K562 (cell line): ENCODE measurements around the gene C16orf86. TPM values are rescaled to one million over a fixed set of nuclear protein-coding genes. Genes with fewer than 3 reads are reported as not detected.

Experiments
- ATAC-seq: fragments of 200-7000 bp; cut with Tn5 transposase; 3 replicates; pipeline ENCODE4 v1.9.1; 2020; ENCODE audit warnings: moderate library complexity
- BruUV-seq: library from RNA; stranded (reverse); fragments of 400-500 nt; replicated peaks from 2 replicates; lab custom pipeline; 2021; lab: Mats Ljungman, UMichigan
- CTCF ChIA-PET: fragments of 300-600 bp; formaldehyde crosslinking; extraction: SDS; loops from one replicate; lab custom pipeline; 2021; ENCODE audit warnings: low intra/inter-chr PET ratio; lab: Yijun Ruan, JAX
- POLR2A ChIA-PET: fragments of 300-600, 350-650 bp; sonication (Branson Sonifier 250); formaldehyde crosslinking; extraction: SDS; loops from one replicate; lab custom pipeline; 2021; ENCODE audit warnings: antibody characterized with exemption, inconsistent platforms; lab: Yijun Ruan, JAX
- DNase-seq, 4 experiments: peaks; one replicate each; pipeline versions ENCODE4 v3.0.0 to v3.0.0-alpha.2; 2011 to 2018; ENCODE audit warnings: low spot score in 3 of 4, mixed read lengths in 3 of 4; ENCODE audit errors: extremely low read depth in 1 of 4
- FAIRE-seq: peaks from 2 replicates; lab custom pipeline; 2011; peaks lifted over from hg19 to GRCh38; lab: Jason Lieb, UNC
- H2AFZ ChIP-seq: 2 replicates; pipeline ENCODE4 v1.6.0; 2011; ENCODE audit warnings: low read depth, low read length, control low read depth, inconsistent platforms
- H3K27ac ChIP-seq: fragments of 200-600 bp; 3 replicates; pipeline ENCODE4 v1.8.0; 2011; ENCODE audit warnings: low read depth, mild to moderate bottlenecking, control low read depth, inconsistent platforms, low read length, moderate library complexity, mixed read lengths; ENCODE audit errors: extremely low read depth
- H3K27me3 ChIP-seq, 2 experiments: fragments of 300-600 bp in 1 of 2; 2 replicates in 1 of 2; 3 replicates in 1 of 2; pipeline versions ENCODE4 v1.6.0 to v1.8.0; 2011; ENCODE audit warnings: inconsistent platforms in 2 of 2, low read length in 2 of 2, mild to moderate bottlenecking in 1 of 2, mixed read lengths in 1 of 2, moderate library complexity in 1 of 2; ENCODE audit not compliant: control insufficient read depth in 2 of 2, insufficient read depth in 2 of 2
- H3K36me3 ChIP-seq: fragments of 300-600 bp; 3 replicates; pipeline ENCODE4 v1.8.0; 2011; ENCODE audit warnings: mild to moderate bottlenecking, low read length, inconsistent platforms; ENCODE audit not compliant: control insufficient read depth, insufficient read depth
- H3K4me1 ChIP-seq, 2 experiments: fragments of 200-600 bp in 1 of 2; replicated peaks in 1 of 2; 2 replicates in 1 of 2; 3 replicates in 1 of 2; pipeline versions ENCODE4 v1.5.1 to v1.8.0; 2011; ENCODE audit warnings: inconsistent platforms in 2 of 2, low read length in 2 of 2, mild to moderate bottlenecking in 1 of 2, mixed read lengths in 1 of 2, moderate library complexity in 1 of 2; ENCODE audit not compliant: control insufficient read depth in 2 of 2, insufficient read depth in 2 of 2
- H3K4me2 ChIP-seq: 2 replicates; pipeline ENCODE4 v1.6.1; 2011; ENCODE audit warnings: low read length, control low read depth, inconsistent platforms, mixed read lengths; ENCODE audit not compliant: insufficient read depth
- H3K4me3 ChIP-seq: fragments of 200-600 bp; sonication (generic), shearing (Covaris generic); 2 replicates; pipeline ENCODE4 v1.5.1; 2016; ENCODE audit warnings: control low read depth, inconsistent platforms
- H3K79me2 ChIP-seq: fragments of 200-600 bp; 3 replicates; pipeline ENCODE4 v1.8.0; 2011; ENCODE audit warnings: low read length, inconsistent platforms; ENCODE audit not compliant: control insufficient read depth, insufficient read depth
- H3K9ac ChIP-seq, 2 experiments: 2 replicates each; pipeline versions ENCODE4 v1.6.0 to v1.6.1; 2011; ENCODE audit warnings: low read depth in 2 of 2, low read length in 2 of 2, control low read depth in 1 of 2, inconsistent platforms in 1 of 2, mild to moderate bottlenecking in 1 of 2, mixed read lengths in 1 of 2; ENCODE audit not compliant: insufficient read depth in 1 of 2
- H3K9me1 ChIP-seq: one replicate; pipeline ENCODE4 v1.6.0; 2011; ENCODE audit warnings: inconsistent platforms, mild to moderate bottlenecking, low read length, moderate library complexity; ENCODE audit not compliant: control insufficient read depth, insufficient read depth
- H3K9me3 ChIP-seq: replicated peaks from 2 replicates; pipeline ENCODE4 v1.5.1; 2011; ENCODE audit warnings: low read depth, low read length, inconsistent platforms; ENCODE audit not compliant: control insufficient read depth, insufficient read depth
- H4K20me1 ChIP-seq: replicated peaks from 2 replicates; pipeline ENCODE4 v1.6.1; 2011; ENCODE audit warnings: low read length, inconsistent platforms, mixed read lengths; ENCODE audit not compliant: control insufficient read depth, insufficient read depth
- FOXP1 ChIP-seq: sonication (generic); formaldehyde crosslinking; IDR thresholded peaks from 2 replicates; pipeline ENCODE4 v1.8.0; 2022; ENCODE audit warnings: mild to moderate bottlenecking, missing genetic modification reagents
- GABPB2 ChIP-seq: fragments of 250-450 bp; sonication (Bioruptor Pico); conservative IDR thresholded peaks from 2 replicates; pipeline ENCODE4 v1.5.1; 2021; ENCODE audit warnings: mild to moderate bottlenecking
- MCM2 ChIP-seq: fragments of 450-650 bp; IDR thresholded peaks from 2 replicates; pipeline ENCODE4 v1.6.1; 2017; ENCODE audit warnings: low read depth, mild to moderate bottlenecking
- MEF2A ChIP-seq: IDR thresholded peaks from 2 replicates; pipeline ENCODE4 v1.6.1; 2011; ENCODE audit warnings: low read depth, mild to moderate bottlenecking, low read length, moderate library complexity; ENCODE audit not compliant: control insufficient read depth
- MTA1 ChIP-seq: fragments of 450-650 bp; IDR thresholded peaks from 2 replicates; pipeline ENCODE4 v1.6.1; 2017; ENCODE audit warnings: borderline replicate concordance
- NCOA2 ChIP-seq, 2 experiments: fragments of 450-650 bp; IDR thresholded peaks; 2 replicates each; pipeline ENCODE4 v1.6.1; 2018; ENCODE audit warnings: mild to moderate bottlenecking in 2 of 2, moderate library complexity in 1 of 2; ENCODE audit not compliant: partially characterized antibody in 2 of 2
- SIN3A ChIP-seq, 2 experiments: fragments of 150-350 bp in 1 of 2; IDR thresholded peaks; 2 replicates each; pipeline ENCODE4 v1.6.1; 2011 to 2016; ENCODE audit warnings: borderline replicate concordance in 2 of 2, low read depth in 2 of 2, low read length in 2 of 2, mild to moderate bottlenecking in 2 of 2, moderate library complexity in 2 of 2; ENCODE audit not compliant: control insufficient read depth in 1 of 2
- SRSF3 ChIP-seq: fragments of 200-400 bp; formaldehyde crosslinking; IDR thresholded peaks from 2 replicates; pipeline ENCODE4 v1.6.1; 2016; ENCODE audit warnings: mild to moderate bottlenecking, low read length, moderate library complexity; ENCODE audit not compliant: insufficient read depth
- ZFP36 ChIP-seq: fragments of 150-350 bp; IDR thresholded peaks from 2 replicates; pipeline ENCODE4 v1.6.1; 2018; ENCODE audit warnings: low read length, low read depth; ENCODE audit not compliant: partially characterized antibody
- ZNF174 ChIP-seq: fragments of 250-450 bp; sonication (Bioruptor Pico); IDR thresholded peaks from 2 replicates; pipeline ENCODE4 v1.4.0; 2020; ENCODE audit warnings: mild to moderate bottlenecking
- ZNF584 ChIP-seq: fragments of 200-800 bp; sonication (Bioruptor generic); IDR thresholded peaks from 2 replicates; pipeline ENCODE4 v1.6.1; 2016; ENCODE audit warnings: low read depth, mild to moderate bottlenecking, missing genetic modification characterization, missing compliant biosample characterization
- ZNF696 ChIP-seq: fragments of 250-450 bp; sonication (Bioruptor Pico); conservative IDR thresholded peaks from 2 replicates; pipeline ENCODE4 v1.4.0; 2020; ENCODE audit warnings: mild to moderate bottlenecking, moderate library complexity
- WGBS: fragments of 100-300 bp; shearing (Covaris generic); methylation state at CpG from one replicate; pipeline ENCODE4 v1.1.6; 2016; ENCODE audit warnings: low coverage, mixed read lengths; ENCODE audit not compliant: insufficient coverage; ENCODE audit errors: missing lambda C conversion rate; 5-methylcytosine and 5-hydroxymethylcytosine counted together
- in situ Hi-C: fragments of 300-500 bp; cut with MboI; formaldehyde crosslinking; loops from 4 replicates; pipeline ENCODE4 v1.15.0; 2018; ENCODE audit warnings: inconsistent platforms, mixed read lengths
- intact Hi-C: fragments of 100-400 bp; cut with micrococcal nuclease; formaldehyde crosslinking; loops from 2 replicates; pipeline ENCODE4 v1.14.2; 2022
- polyA plus RNA-seq, 8 experiments: library from polyadenylated mRNA; depleted of rRNA in 4 of 8; stranded (reverse) in 5 of 8; unstranded in 3 of 8; fragments of >200 nt; fragmentation: Nextera tagmentation in 2 of 8; fragmentation: Illumina TruSeq in 1 of 8; extraction: Ambion mirVana in 2 of 8; extraction: Trizol in 1 of 8; gene quantifications; 2 replicates each; pipeline versions ENCODE4 v1.2.1 to v1.2.3, GENCODE V29; 2011 to 2014; ENCODE audit warnings: inconsistent platforms in 1 of 8, missing spikeins in 1 of 8
- total RNA-seq, 7 experiments: library from RNA; depleted of rRNA in 6 of 7; stranded (reverse); fragments of >200 nt in 6 of 7; fragmentation: Illumina TruSeq in 2 of 7; extraction: Trizol in 2 of 7; gene quantifications; 2 replicates each; pipeline versions ENCODE4 v1.2.1 to v1.2.3, GENCODE V29; 2011 to 2021; ENCODE audit warnings: low replicate concordance in 1 of 7
- TF ChIP-seq, protein P1 (sequence below), 3 experiments: fragments of 200-800 bp in 1 of 3; fragments of 250-450 bp in 1 of 3; fragments of 450-650 bp in 1 of 3; sonication (Bioruptor Pico) in 1 of 3; sonication (Bioruptor generic) in 1 of 3; formaldehyde crosslinking in 1 of 3; IDR thresholded peaks; 2 replicates each; pipeline versions ENCODE4 v1.6.1 to v1.8.0; 2016 to 2022; ENCODE audit warnings: mild to moderate bottlenecking in 2 of 3, missing genetic modification characterization in 2 of 3, missing compliant biosample characterization in 1 of 3, moderate library complexity in 1 of 3
- TF ChIP-seq, protein P2 (sequence below): sonication (generic); formaldehyde crosslinking; IDR thresholded peaks from 2 replicates; pipeline ENCODE4 v1.4.0; 2020; ENCODE audit warnings: mild to moderate bottlenecking, missing genetic modification reagents
- TF ChIP-seq, protein P3 (sequence below): fragments of 450-650 bp; formaldehyde crosslinking; IDR thresholded peaks from 2 replicates; pipeline ENCODE4 v1.4.0; 2020; ENCODE audit warnings: mild to moderate bottlenecking, moderate library complexity

Gene C16orf86
- total and polyA plus RNA-seq, 9 of the 15 experiments (the other 6 are each of a cell fraction or from before 2014, with no cell fraction given), result 0.13 to 1.2 (median 0.27) TPM; not detected in 3

DNA sequence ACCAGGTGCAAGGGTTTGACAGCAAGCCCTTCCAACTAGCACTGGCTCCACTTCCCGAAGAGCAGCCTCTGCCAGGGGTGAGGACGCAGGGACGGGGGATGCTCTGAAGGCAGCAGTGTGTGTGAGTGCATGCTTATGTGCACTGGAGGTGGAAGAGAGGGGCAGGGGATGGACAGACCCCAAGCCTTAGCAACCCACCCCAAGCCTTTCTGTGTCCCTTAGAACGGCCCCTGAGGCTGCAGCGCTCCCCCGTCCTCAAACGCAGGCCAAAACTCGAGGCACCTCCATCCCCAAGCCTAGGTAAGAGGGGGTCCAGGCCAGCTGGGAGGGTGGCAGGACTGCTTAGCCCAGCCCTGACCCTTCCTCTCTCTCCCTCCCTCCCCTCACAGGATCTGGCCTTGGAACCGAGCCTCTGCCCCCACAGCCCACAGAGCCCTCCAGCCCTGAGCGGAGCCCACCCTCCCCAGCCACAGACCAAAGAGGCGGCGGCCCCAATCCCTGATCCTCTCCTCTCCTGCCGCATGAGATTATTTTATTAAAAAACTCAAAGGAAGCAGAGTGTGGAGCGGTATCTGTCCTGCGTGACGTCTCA lies 9.5 kb upstream of the C16orf86 start:
- H3K9ac ChIP-seq, result no peak overlapping the region
- TF ChIP-seq NCOA2 (IDR thresholded peaks at IDR 0.05; ENCODE audit: partially characterized antibody in 2 of 2) (no peak), MTA1 (no peak), MCM2 (no peak), ZNF174 (CRISPR knock-in tag) (no peak), SIN3A (IDR thresholded peaks at IDR 0.05; ENCODE audit: borderline replicate concordance in 2 of 2, control insufficient read depth in 1 of 2, low read depth in 2 of 2, low read length in 2 of 2) (no peak), GABPB2 (no peak), FOXP1 (CRISPR knock-in tag) (no peak), MEF2A (no peak), ZFP36 (no peak), SRSF3 (no peak), ZNF584 (CRISPR knock-in tag) (no peak), ZNF696 (CRISPR knock-in tag) (no peak)
- TF ChIP-seq, protein P1, sequence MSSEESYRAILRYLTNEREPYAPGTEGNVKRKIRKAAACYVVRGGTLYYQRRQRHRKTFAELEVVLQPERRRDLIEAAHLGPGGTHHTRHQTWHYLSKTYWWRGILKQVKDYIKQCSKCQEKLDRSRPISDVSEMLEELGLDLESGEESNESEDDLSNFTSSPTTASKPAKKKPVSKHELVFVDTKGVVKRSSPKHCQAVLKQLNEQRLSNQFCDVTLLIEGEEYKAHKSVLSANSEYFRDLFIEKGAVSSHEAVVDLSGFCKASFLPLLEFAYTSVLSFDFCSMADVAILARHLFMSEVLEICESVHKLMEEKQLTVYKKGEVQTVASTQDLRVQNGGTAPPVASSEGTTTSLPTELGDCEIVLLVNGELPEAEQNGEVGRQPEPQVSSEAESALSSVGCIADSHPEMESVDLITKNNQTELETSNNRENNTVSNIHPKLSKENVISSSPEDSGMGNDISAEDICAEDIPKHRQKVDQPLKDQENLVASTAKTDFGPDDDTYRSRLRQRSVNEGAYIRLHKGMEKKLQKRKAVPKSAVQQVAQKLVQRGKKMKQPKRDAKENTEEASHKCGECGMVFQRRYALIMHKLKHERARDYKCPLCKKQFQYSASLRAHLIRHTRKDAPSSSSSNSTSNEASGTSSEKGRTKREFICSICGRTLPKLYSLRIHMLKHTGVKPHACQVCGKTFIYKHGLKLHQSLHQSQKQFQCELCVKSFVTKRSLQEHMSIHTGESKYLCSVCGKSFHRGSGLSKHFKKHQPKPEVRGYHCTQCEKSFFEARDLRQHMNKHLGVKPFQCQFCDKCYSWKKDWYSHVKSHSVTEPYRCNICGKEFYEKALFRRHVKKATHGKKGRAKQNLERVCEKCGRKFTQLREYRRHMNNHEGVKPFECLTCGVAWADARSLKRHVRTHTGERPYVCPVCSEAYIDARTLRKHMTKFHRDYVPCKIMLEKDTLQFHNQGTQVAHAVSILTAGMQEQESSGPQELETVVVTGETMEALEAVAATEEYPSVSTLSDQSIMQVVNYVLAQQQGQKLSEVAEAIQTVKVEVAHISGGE (CRISPR knock-in tag; IDR thresholded peaks at IDR 0.05), result no peak
- TF ChIP-seq, protein P2, sequence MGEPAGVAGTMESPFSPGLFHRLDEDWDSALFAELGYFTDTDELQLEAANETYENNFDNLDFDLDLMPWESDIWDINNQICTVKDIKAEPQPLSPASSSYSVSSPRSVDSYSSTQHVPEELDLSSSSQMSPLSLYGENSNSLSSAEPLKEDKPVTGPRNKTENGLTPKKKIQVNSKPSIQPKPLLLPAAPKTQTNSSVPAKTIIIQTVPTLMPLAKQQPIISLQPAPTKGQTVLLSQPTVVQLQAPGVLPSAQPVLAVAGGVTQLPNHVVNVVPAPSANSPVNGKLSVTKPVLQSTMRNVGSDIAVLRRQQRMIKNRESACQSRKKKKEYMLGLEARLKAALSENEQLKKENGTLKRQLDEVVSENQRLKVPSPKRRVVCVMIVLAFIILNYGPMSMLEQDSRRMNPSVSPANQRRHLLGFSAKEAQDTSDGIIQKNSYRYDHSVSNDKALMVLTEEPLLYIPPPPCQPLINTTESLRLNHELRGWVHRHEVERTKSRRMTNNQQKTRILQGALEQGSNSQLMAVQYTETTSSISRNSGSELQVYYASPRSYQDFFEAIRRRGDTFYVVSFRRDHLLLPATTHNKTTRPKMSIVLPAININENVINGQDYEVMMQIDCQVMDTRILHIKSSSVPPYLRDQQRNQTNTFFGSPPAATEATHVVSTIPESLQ (CRISPR knock-in tag), result no peak
- TF ChIP-seq, protein P3, sequence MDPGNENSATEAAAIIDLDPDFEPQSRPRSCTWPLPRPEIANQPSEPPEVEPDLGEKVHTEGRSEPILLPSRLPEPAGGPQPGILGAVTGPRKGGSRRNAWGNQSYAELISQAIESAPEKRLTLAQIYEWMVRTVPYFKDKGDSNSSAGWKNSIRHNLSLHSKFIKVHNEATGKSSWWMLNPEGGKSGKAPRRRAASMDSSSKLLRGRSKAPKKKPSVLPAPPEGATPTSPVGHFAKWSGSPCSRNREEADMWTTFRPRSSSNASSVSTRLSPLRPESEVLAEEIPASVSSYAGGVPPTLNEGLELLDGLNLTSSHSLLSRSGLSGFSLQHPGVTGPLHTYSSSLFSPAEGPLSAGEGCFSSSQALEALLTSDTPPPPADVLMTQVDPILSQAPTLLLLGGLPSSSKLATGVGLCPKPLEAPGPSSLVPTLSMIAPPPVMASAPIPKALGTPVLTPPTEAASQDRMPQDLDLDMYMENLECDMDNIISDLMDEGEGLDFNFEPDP (CRISPR knock-in tag), result no peak

More for the DNA sequence above, 9.5 kb upstream of the C16orf86 start:
- ATAC-seq, result no peak
- FAIRE-seq, result no peak
- Histone ChIP-seq H3K9me3 (no peaks in the 10 kb centered on the region), H3K79me2 (peaks cover 14% of the 10 kb centered on the region), H2AFZ (no peak overlapping the region), H3K36me3 (peaks cover 16% of the 10 kb centered on the region), H3K4me2 (no peak overlapping the region), H3K9me1 (no peaks in the 10 kb centered on the region), H3K27ac (no peak overlapping the region), H3K27me3 (peaks cover 0 to 17% of the 10 kb centered on the region in 2 experiments; a peak in 2 of 5 replicates), H3K4me3 (no peak overlapping the region), H4K20me1 (peaks cover 13% of the 10 kb centered on the region; the same call in 1 of the 2 replicates), H3K4me1 (peaks cover 4 to 66% of the 10 kb centered on the region in 2 experiments)
- POLR2A ChIA-PET, result interaction anchor here (0.6 to 1.0 kb wide), 2 partner anchors 113 to 116 kb away, joined by 3 read pairs; no protein-coding TSS in a partner anchor
- WGBS, result 86% methylated on average over 12 of the region's 16 CpGs
- no TSS peak for BruUV-seq
- CTCF ChIA-PET, result no interaction called here
- intact Hi-C loops (no loop called here), in situ Hi-C loops (no loop called here)
- no peak for DNase-seq
